GM13976 (cell line): ENCODE measurements around the gene TEX54.

Source experiments
- DNase-seq: peaks from one replicate; pipeline ENCODE4 v3.0.0; 2012; ENCODE audit warnings: low spot score
- CTCF ChIP-seq: IDR thresholded peaks from 2 replicates; pipeline ENCODE4 v1.5.1; 2012; ENCODE audit warnings: borderline replicate concordance, mild to moderate bottlenecking; ENCODE audit not compliant: insufficient read depth; ENCODE audit errors: extremely low read depth, missing control alignments, control extremely low read depth
- in situ Hi-C: fragments of 300-500 bp; cut with MboI; formaldehyde crosslinking; loops from one replicate; pipeline ENCODE4 v1.12.0; 2022; ENCODE audit warnings: low sequenced_read_pairs, mixed read lengths, inconsistent platforms; ENCODE audit not compliant: unreplicated experiment

The TEX54 gene

GRCh38 chr11:62832336-62833234 lies at the start of gene TEX54:
TEX54 (minus strand) TSS chr11:62832841.
- DNase-seq, result no peak
- no peak for TF ChIP-seq CTCF
- in situ Hi-C loops, result no loop called here

GRCh38 chr11:62882431-62882749 lies 49.7 kb upstream of the TEX54 start:
- no peak for DNase-seq
- in situ Hi-C loops, result no loop called here
- TF ChIP-seq CTCF, result no peak

GRCh38 chr11:62881579-62882430 lies 49.2 kb upstream of the TEX54 start:
- in situ Hi-C loops, result no loop called here
- no peak for TF ChIP-seq CTCF
- DNase-seq, result peak; percentile 89

GRCh38 chr11:62880803-62881578 lies 48.4 kb upstream of the TEX54 start, which contains the start of gene SLC3A2:
SLC3A2 (plus strand) TSS chr11:62880896; CDS start chr11:62881024, 128 bp downstream.
- TF ChIP-seq CTCF, result peak; percentile 89
- in situ Hi-C loops, result no loop called here
- DNase-seq, result peak; percentile 91

GRCh38 chr11:62880231-62880802 lies 47.7 kb upstream of the TEX54 start:
- in situ Hi-C loops, result no loop called here
- TF ChIP-seq CTCF, result no peak
- peak; percentile 74 for DNase-seq
